ENCODE measurements around the gene NXT1.

- no peak for TF ChIP-seq CTCF (IDR thresholded peaks at IDR 0.05)
- no peak for TF ChIP-seq POLR2A (IDR thresholded peaks at IDR 0.05)
Measured at GRCh38 chr20:23390091-23390774, 39.6 kb downstream of the NXT1 start.
